OCI-LY3 (cell line): ENCODE results near the gene VPS45.
"Not testable (repeated sequence)": the region's sequence is repeated elsewhere in the genome, so short reads cannot be mapped to it uniquely, and the experiment has no call there.

Experiments used
- H2AFZ ChIP-seq: fragments of 200-600, 300-600 bp; shearing (Covaris generic); 2 replicates; pipeline ENCODE4 v1.6.0; 2014; ENCODE audit warnings: antibody characterized with exemption, low read depth, low read length
- H3K27ac ChIP-seq: fragments of 200-600, 300-600 bp; sonication (generic); 2 replicates; pipeline ENCODE4 v1.5.1; 2014; ENCODE audit warnings: mild to moderate bottlenecking, low read length, moderate library complexity, mixed read lengths
- H3K27me3 ChIP-seq: fragments of 200-600, 300-600 bp; sonication (generic); 2 replicates; pipeline ENCODE4 v1.6.1; 2014; ENCODE audit warnings: low read depth, low read length, mixed read lengths
- H3K36me3 ChIP-seq: fragments of 200-600, 300-600 bp; sonication (generic); replicated peaks from 2 replicates; pipeline ENCODE3; 2014; ENCODE audit warnings: low read depth, low read length, mixed read lengths
- H3K4me1 ChIP-seq: fragments of 300-600, 200-600 bp; sonication (generic); 2 replicates; pipeline ENCODE4 v1.6.1; 2014; ENCODE audit warnings: low read length, mixed read lengths
- H3K4me2 ChIP-seq: fragments of 200-600, 300-600 bp; sonication (generic); 2 replicates; pipeline ENCODE4 v1.6.1; 2014; ENCODE audit warnings: low read length, mixed read lengths
- H3K4me3 ChIP-seq: fragments of 300-600, 200-600 bp; sonication (generic); 2 replicates; pipeline ENCODE4 v1.5.1; 2014; ENCODE audit warnings: antibody characterized with exemption, mild to moderate bottlenecking, low read length, moderate library complexity
- H3K79me2 ChIP-seq: fragments of 300-600, 200-600 bp; shearing (Covaris generic); 2 replicates; pipeline ENCODE4 v1.6.1; 2014; ENCODE audit warnings: mild to moderate bottlenecking, low read length, mixed read lengths
- H3K9ac ChIP-seq: fragments of 300-600, 200-600 bp; shearing (Covaris generic); 2 replicates; pipeline ENCODE4 v1.6.0; 2014; ENCODE audit warnings: mild to moderate bottlenecking, low read length, moderate library complexity
- H3K9me3 ChIP-seq: fragments of 200-600, 300-600 bp; shearing (Covaris generic); 2 replicates; pipeline ENCODE4 v1.6.1; 2014; ENCODE audit warnings: low read length, mixed read lengths; ENCODE audit not compliant: insufficient read depth
- H4K20me1 ChIP-seq: fragments of 200-600, 300-600 bp; sonication (generic); 2 replicates; pipeline ENCODE4 v1.6.1; 2016; ENCODE audit warnings: low read length, mixed read lengths; ENCODE audit not compliant: insufficient read depth
- EZH2phosphoT487 ChIP-seq: fragments of 200-600 bp; shearing (Covaris generic); IDR thresholded peaks from 2 replicates; pipeline ENCODE4 v1.6.1; 2018; ENCODE audit warnings: antibody characterized with exemption, mixed run types, low read depth
- TF ChIP-seq, protein P1 (sequence below): fragments of 200-600, 300-600 bp; sonication (generic); IDR thresholded peaks from 2 replicates; pipeline ENCODE4 v1.5.1; 2014; ENCODE audit warnings: antibody characterized with exemption, low read length, low read depth

The VPS45 gene

DNA sequence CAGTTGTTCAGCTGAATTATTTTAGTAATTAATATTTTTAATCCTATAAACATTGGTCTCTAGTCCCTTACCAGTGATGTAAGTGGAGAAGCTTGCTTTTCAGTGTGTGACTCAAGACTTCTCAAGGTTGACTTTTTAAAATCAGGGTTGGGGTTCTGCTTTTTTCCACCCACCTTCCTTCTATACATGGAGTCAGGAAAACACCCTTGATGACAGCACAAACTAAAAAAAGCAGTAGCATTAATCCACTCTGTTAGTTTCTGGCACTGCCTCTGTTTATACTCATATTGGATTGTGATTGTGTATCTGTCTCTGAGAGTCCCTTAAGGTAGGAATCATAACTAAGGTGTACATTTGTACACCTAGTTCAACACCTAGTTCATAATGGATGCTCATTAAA is 73.9 kb downstream of the VPS45 start:
- no peaks in the 10 kb centered on the region for H3K4me1 ChIP-seq
- H3K4me2 ChIP-seq = no peak overlapping the region
- no peaks in the 10 kb centered on the region for H4K20me1 ChIP-seq
- H3K4me3 ChIP-seq = no peak overlapping the region
- H2AFZ ChIP-seq = no peak overlapping the region
- TF ChIP-seq, protein P1, sequence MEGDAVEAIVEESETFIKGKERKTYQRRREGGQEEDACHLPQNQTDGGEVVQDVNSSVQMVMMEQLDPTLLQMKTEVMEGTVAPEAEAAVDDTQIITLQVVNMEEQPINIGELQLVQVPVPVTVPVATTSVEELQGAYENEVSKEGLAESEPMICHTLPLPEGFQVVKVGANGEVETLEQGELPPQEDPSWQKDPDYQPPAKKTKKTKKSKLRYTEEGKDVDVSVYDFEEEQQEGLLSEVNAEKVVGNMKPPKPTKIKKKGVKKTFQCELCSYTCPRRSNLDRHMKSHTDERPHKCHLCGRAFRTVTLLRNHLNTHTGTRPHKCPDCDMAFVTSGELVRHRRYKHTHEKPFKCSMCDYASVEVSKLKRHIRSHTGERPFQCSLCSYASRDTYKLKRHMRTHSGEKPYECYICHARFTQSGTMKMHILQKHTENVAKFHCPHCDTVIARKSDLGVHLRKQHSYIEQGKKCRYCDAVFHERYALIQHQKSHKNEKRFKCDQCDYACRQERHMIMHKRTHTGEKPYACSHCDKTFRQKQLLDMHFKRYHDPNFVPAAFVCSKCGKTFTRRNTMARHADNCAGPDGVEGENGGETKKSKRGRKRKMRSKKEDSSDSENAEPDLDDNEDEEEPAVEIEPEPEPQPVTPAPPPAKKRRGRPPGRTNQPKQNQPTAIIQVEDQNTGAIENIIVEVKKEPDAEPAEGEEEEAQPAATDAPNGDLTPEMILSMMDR = no peak
- no peak for TF ChIP-seq EZH2phosphoT487
- no peaks in the 10 kb centered on the region for H3K9me3 ChIP-seq
- H3K36me3 ChIP-seq = no peaks in the 10 kb centered on the region
- H3K9ac ChIP-seq = no peak overlapping the region
- H3K27ac ChIP-seq = no peak overlapping the region
- no peaks in the 10 kb centered on the region for H3K79me2 ChIP-seq
- no peaks in the 10 kb centered on the region for H3K27me3 ChIP-seq

DNA sequence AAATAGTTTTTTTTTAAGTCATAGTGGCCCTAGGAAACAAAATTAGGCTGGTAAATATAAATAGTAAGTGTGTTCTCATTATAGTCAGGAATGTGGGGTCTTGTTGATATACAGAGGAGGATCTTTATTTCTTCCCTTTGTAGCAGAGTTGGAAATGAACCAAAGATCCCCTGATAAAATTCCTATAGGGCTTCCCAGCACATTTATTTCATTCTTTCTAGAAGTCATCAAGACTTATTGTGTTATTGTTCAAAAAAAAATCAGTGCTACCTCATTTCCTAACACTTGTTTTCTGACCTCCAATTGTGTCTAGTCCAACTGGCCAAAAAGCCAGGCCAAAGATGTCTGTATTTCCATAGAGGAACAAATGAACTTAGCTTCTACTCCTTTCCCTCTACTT is 74.5 kb downstream of the VPS45 start:
- Histone ChIP-seq H3K4me3 (no peak overlapping the region), H3K9me3 (no peaks in the 10 kb centered on the region), H3K36me3 (no peaks in the 10 kb centered on the region), H3K27ac (no peak overlapping the region), H2AFZ (no peak overlapping the region), H3K4me2 (no peak overlapping the region), H3K79me2 (no peaks in the 10 kb centered on the region), H4K20me1 (no peaks in the 10 kb centered on the region), H3K4me1 (no peaks in the 10 kb centered on the region), H3K9ac (no peak overlapping the region), H3K27me3 (no peaks in the 10 kb centered on the region)
- no peak for TF ChIP-seq EZH2phosphoT487
- TF ChIP-seq, protein P1 = no peak

DNA sequence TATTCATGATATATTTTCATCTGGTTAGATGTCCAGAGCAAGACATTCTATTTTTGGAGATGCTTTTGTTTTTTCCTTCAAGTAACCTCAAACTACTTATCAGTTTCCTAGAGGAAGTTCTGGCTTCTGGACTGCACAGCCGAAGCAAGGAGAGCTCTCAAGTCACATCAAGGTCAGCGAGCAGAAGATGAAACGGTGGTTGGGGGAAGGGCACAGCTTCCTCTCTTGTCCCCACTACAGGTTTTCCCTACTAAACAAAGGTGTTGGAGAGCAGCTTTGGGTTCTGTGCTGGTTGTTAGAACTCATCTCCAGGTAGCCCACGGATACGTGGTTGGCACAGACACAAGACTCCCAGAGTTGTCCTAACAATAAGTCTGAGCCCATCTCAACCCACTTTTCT is 77.0 kb downstream of the VPS45 start:
- Histone ChIP-seq H3K9me3 (no peaks in the 10 kb centered on the region), H4K20me1 (no peaks in the 10 kb centered on the region), H3K4me1 (peaks cover 10% of the 10 kb centered on the region), H3K4me2 (no peak overlapping the region), H3K36me3 (peaks cover 3% of the 10 kb centered on the region), H3K27me3 (no peaks in the 10 kb centered on the region), H2AFZ (no peak overlapping the region), H3K4me3 (no peak overlapping the region), H3K27ac (no peak overlapping the region), H3K79me2 (peaks cover 19% of the 10 kb centered on the region), H3K9ac (no peak overlapping the region)
- no peak for TF ChIP-seq EZH2phosphoT487
- TF ChIP-seq, protein P1 = no peak

DNA sequence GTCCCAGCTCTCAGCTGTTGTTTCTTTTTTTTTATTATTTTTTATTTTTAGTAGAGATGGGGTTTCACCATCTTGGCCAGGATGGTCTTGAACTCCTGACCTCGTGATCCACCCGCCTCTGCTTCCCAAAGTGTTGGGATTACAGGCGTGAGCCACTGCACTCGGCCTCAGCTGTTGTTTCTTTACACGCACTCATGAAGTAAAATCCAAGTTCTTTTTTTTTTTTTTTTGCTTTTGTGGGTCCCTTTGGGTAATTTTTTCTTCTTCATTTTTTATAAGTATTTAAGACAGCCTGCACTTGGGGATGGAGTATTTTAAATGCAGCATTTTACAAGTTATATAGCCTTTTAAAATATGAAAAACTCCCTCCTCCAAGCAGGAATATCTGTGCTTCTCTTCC is 78.4 kb downstream of the VPS45 start:
- not testable (repeated sequence) for H3K4me1 ChIP-seq, H3K9me3 ChIP-seq, H3K9ac ChIP-seq, H3K36me3 ChIP-seq, H3K4me2 ChIP-seq, H3K27ac ChIP-seq, H3K27me3 ChIP-seq, H3K4me3 ChIP-seq, H2AFZ ChIP-seq, H4K20me1 ChIP-seq
- peaks cover 34% of the 10 kb centered on the region for H3K79me2 ChIP-seq
